ENCODE results near the gene NYAP2.

GRCh38 chr2:225496568-225496967 lies 97.1 kb downstream of the NYAP2 start:
- TF ChIP-seq, protein P1, sequence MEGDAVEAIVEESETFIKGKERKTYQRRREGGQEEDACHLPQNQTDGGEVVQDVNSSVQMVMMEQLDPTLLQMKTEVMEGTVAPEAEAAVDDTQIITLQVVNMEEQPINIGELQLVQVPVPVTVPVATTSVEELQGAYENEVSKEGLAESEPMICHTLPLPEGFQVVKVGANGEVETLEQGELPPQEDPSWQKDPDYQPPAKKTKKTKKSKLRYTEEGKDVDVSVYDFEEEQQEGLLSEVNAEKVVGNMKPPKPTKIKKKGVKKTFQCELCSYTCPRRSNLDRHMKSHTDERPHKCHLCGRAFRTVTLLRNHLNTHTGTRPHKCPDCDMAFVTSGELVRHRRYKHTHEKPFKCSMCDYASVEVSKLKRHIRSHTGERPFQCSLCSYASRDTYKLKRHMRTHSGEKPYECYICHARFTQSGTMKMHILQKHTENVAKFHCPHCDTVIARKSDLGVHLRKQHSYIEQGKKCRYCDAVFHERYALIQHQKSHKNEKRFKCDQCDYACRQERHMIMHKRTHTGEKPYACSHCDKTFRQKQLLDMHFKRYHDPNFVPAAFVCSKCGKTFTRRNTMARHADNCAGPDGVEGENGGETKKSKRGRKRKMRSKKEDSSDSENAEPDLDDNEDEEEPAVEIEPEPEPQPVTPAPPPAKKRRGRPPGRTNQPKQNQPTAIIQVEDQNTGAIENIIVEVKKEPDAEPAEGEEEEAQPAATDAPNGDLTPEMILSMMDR (conservative IDR thresholded peaks at IDR 0.05; ENCODE audit: low read length), result no peak
- no peak for TF ChIP-seq EZH2phosphoT487 (IDR thresholded peaks at IDR 0.05; ENCODE audit: borderline replicate concordance, low read depth, low read length)

Data from OCI-LY7 (cell line).